NCI-H1436 (cell line): ENCODE results near the gene PRDM15.

Experiments
- DNase-seq: peaks from one replicate; lab custom pipeline; 2025; lab: John Stamatoyannopoulos, UW

PRDM15 gene

DNA sequence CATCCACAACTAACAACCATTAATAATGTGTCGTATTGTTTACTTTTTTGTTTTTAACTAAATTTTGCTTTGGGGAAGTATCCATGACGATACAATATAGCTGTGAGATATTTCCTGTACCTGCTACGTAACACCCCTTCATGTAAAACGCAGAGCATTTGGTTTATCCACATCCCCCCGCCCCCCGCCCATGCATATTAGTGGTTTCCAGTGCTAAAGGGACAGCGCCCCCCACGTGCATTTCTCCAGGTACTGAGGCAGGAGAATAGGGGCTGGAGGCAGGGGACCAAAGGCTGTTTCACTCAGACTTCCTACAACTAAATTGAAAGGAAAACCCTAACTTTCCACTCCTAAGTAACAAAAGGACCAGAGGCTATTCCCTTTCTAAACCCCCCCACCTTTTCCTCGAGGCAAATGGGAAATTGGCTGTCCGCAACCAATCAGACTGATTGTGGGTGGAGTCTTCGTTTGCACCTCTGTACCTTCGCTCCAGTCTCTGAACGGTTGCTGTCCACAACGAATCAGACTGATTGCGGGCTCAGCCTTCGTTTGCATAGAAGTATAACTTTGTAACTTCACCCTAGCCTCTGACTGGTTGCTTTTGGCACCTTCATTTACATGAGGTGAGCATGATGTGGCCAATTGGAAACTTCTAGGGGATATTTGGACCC is 100.1 kb downstream of the PRDM15 start:
- no peak for DNase-seq

- DNase-seq: peak; percentile 71
These were observed 101.0 kb downstream of the PRDM15 start for GRCh38 chr21:41777951-41778815.

GRCh38 chr21:41776778-41777177 is 102.4 kb downstream of the PRDM15 start:
- no peak for DNase-seq

GRCh38 chr21:41775149-41775472 is 104.0 kb downstream of the PRDM15 start:
- no peak for DNase-seq

GRCh38 chr21:41774467-41775148 is 104.5 kb downstream of the PRDM15 start:
- DNase-seq: peak; percentile 17

GRCh38 chr21:41772351-41773080 is 106.6 kb downstream of the PRDM15 start:
- no peak for DNase-seq

DNA sequence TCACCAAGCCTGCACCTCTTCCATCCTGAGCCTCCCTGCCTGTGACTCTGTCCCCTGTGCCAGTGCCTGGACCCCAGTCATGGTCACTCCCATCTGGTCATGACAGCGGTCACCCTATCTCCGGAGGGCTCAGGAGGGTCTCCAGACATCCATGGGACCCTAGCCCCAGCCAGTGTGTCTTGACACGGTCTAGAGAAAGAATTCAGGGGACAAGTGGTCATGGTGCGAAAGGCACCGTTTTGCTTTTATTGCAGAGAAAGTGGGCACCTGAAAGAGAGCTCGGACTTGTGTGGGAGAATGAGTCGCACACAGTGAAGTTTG is 107.6 kb downstream of the PRDM15 start:
- DNase-seq: no peak

- no peak for DNase-seq
These were observed 108.1 kb downstream of the PRDM15 start for GRCh38 chr21:41770901-41771624.

GRCh38 chr21:41769933-41770332 is 109.2 kb downstream of the PRDM15 start:
- DNase-seq: no peak

DNA sequence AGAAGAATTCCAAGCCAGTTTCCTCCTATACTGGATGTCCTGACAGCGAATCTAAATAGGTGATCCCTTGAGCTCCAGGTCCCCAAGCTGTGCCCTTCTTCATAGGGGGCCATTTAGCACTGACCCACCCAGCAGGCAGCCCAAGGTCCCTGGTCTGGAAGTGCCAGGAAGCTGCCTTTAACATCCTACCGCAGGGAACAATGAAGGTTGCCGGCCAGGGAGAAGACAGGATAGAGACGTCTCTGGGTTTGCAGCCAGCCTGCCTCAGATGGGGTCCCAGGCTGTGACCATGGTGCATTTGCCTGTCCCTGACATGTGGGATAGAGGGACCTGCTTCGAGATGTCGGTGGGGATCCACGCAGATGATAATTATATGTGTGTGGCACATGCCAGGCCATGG is 109.6 kb downstream of the PRDM15 start:
- no peak for DNase-seq

GRCh38 chr21:41769111-41769510 is 110.0 kb downstream of the PRDM15 start:
- DNase-seq: no peak

DNA sequence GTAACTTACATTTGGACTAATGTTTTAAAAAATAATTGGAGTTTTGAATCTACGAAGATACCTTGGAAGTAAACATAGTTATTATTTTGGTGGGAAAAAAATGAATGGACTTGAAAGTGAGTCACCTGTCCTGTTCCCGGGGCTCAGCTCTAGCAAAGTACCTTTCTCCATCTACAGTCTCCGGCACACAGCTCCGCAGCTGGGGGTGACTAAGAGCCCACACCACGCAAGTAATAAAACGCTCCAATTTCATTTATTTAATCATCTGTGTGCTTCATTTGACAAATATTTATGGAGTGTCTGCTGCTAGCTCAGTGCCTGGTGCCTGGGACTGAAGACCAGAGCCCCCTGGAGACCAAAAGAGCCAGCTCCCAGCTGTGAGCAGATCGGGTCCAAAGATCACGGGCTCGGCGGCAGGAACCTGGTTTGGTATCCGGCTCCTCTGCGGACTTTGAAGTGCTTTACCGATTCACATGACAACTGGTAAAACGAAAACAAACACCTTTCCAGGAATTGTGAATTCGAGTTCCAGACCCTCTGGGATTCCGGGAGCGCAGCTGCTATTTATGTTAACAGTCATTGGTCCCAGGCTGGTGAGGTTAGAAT is 110.6 kb downstream of the PRDM15 start:
- DNase-seq: peak; percentile 18

GRCh38 chr21:41767606-41768436 is 111.3 kb downstream of the PRDM15 start:
- DNase-seq: no peak

DNA sequence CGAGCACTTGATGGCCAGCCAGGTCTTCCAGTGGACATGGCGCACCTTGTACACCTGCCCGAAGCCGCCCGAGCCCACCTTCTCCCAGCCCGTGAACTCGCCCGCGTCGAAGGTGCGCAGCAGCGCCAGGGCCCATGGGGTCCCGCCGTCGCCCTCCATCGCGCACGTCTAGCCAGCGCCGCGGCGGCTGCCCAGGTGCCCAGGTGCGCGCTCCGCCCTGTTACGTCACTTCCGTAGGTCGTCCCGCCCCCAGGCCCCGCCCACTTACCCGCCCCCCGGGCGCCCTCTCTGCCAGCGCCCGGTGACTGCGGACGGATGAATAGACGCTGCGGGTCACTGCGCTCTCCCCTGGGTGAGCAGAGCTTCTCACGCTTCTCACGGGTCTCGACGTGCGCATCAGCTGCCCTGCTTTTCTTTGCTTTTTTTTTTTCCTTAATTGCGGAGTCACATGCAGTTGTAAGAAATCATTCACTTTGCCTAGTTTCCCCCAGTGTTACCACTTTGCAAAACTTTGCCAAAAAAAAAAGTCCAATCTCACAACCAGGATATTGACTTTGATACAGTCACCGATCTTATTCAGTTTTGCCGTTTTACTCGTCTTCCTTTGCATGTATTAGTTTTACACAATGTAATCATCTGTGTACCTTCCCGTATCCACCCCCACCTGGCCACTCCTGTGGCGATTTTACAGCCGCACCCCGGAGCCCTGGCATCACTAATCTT is 112.1 kb downstream of the PRDM15 start, which contains the start of gene RIPK4:
TSS of gene RIPK4 (minus strand) at position 170 of the 723 bp plus-strand sequence. CDS start at position 159, 11 bp downstream.
- peak; percentile 78 for DNase-seq

DNA sequence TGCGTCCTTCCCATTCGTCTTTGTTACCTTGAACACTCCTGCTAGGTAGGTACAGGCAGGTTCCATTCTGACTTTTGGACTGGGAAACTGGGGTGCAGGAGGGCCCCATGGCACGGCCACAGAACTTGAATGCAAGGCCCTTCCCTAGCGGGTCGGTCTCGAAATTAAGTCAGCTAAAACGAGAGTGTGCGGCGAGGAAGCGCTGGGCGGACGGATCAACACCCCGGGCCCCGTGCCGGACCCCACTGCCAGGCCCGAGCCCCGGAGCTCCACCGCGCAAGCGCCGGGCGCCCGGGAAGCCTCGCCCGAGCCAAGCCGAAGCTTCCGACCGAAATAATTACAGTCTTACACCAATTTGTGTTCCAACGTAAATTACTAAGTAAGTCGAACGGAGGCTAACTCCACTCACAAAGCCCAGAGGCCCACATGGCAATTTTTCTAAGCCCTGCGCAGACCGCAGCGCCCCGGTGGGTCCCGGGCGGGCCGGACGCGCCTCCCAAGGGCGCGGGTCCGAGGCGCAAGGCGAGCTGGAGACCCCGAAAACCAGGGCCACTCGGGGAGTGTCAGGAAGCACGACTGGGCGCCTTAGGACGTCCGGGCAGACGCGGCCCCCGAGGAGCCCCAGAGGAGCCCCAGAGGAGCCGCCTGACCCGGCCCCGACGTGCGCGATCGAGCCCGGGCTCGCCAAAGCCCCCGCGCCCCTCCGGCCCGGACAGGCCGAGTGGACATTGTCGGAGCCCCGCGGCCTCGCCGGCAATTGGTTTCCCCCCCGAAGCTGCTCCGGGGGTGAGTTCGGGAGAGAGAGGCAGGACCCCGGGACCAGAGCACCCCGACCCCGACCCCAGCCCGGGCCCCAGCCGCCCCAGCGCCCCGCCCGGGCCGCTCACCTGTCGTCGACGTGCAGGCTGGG is 112.9 kb downstream of the PRDM15 start:
- DNase-seq: no peak

- no peak for DNase-seq
These were observed 113.7 kb downstream of the PRDM15 start for GRCh38 chr21:41765420-41765821.

- DNase-seq: no peak
These were observed 114.4 kb downstream of the PRDM15 start for GRCh38 chr21:41764558-41765419.

DNA sequence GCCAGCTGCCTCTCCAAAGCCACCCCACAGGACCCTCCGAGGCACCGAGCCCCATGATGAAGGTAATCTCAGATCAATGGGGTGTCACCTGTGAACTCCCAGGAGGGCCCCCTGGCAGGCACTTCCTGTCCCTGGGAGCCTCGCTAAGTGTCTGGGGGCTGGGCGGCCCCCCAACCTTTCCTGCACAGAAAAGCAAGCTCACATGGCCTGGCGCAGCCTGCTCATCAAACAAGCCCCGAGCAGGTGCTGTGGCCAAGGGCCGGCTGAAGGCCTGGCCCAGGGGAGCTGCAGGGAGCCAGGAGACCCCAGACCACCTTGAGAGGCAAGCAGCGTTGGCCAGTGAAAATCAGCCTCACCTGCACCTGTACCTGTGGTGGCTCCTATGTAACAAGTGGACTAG is 115.1 kb downstream of the PRDM15 start:
- no peak for DNase-seq
